ENCODE data around the gene DHFR.

GRCh38 chr5:80646926-80647325 lies 7.9 kb downstream of the DHFR start:
- TF ChIP-seq, protein P1, sequence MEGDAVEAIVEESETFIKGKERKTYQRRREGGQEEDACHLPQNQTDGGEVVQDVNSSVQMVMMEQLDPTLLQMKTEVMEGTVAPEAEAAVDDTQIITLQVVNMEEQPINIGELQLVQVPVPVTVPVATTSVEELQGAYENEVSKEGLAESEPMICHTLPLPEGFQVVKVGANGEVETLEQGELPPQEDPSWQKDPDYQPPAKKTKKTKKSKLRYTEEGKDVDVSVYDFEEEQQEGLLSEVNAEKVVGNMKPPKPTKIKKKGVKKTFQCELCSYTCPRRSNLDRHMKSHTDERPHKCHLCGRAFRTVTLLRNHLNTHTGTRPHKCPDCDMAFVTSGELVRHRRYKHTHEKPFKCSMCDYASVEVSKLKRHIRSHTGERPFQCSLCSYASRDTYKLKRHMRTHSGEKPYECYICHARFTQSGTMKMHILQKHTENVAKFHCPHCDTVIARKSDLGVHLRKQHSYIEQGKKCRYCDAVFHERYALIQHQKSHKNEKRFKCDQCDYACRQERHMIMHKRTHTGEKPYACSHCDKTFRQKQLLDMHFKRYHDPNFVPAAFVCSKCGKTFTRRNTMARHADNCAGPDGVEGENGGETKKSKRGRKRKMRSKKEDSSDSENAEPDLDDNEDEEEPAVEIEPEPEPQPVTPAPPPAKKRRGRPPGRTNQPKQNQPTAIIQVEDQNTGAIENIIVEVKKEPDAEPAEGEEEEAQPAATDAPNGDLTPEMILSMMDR (IDR thresholded peaks at IDR 0.05): no peak
- no peak for TF ChIP-seq POLR2A (IDR thresholded peaks at IDR 0.05)
- no peak for TF ChIP-seq POLR2AphosphoS5 (IDR thresholded peaks at IDR 0.05)

Data from breast epithelium (tissue), 3 donors.